ENCODE data around the gene AASS. TPM values are rescaled to one million over a fixed set of nuclear protein-coding genes. Genes with fewer than 3 reads are reported as not detected.

The AASS gene
- total RNA-seq, 2 experiments from 2014 or later, result not detected

DNA sequence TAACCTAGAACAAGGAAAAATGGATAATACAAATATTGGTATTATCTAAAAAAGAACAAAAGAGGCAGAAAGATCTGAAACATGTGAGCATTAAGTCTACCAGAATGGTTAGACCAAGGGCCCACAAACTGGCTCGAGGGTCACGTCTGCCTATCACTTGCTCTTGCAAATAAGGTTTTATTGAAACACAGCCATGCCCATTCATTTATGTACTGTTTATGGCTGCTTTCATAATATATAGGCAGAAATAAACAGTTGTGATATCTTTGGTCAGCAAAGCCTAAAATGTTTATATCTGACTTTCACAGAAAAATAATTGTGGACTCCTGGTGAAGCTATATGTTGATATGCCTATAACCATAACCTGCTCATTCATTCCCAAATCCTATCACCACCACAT is 71.8 kb downstream of the AASS start:
- no peaks in the 10 kb centered on the region for H3K79me2 ChIP-seq (ENCODE audit: insufficient read depth, low read depth, low read length)
- no peak overlapping the region for H3K4me3 ChIP-seq (ENCODE audit: low read depth, low read length, poor library complexity, severe bottlenecking)
- H3K36me3 ChIP-seq (ENCODE audit: insufficient read depth, low read length), result no peaks in the 10 kb centered on the region
- H2AFZ ChIP-seq (ENCODE audit: low read length), result no peak overlapping the region
- BruUV-seq (replicated peaks), result no TSS peak
- ChIA-PET CTCF (ENCODE audit: unreplicated experiment) (no interaction called here), POLR2A (no interaction called here)
- no peaks in the 10 kb centered on the region for H3K9me2 ChIP-seq (ENCODE audit: insufficient read depth, low read length)
- no peaks in the 10 kb centered on the region for H3K4me1 ChIP-seq (ENCODE audit: insufficient read depth, low read length, poor library complexity, severe bottlenecking)
- no peak overlapping the region for H3K27ac ChIP-seq (ENCODE audit: low read depth, low read length, poor library complexity, severe bottlenecking)
- no peaks in the 10 kb centered on the region; the same call in 1 of the 2 replicates for H4K20me1 ChIP-seq (ENCODE audit: insufficient read depth, low read length)
- no peak overlapping the region for H3K4me2 ChIP-seq (ENCODE audit: low read length)
- DNase-seq (ENCODE audit: low spot score), result no peak
- intact Hi-C loops (cut with micrococcal nuclease; ENCODE audit: unreplicated experiment), result no loop called here
- no peaks in the 10 kb centered on the region for H3K9me3 ChIP-seq (ENCODE audit: low read length)
- TF ChIP-seq, protein P1, sequence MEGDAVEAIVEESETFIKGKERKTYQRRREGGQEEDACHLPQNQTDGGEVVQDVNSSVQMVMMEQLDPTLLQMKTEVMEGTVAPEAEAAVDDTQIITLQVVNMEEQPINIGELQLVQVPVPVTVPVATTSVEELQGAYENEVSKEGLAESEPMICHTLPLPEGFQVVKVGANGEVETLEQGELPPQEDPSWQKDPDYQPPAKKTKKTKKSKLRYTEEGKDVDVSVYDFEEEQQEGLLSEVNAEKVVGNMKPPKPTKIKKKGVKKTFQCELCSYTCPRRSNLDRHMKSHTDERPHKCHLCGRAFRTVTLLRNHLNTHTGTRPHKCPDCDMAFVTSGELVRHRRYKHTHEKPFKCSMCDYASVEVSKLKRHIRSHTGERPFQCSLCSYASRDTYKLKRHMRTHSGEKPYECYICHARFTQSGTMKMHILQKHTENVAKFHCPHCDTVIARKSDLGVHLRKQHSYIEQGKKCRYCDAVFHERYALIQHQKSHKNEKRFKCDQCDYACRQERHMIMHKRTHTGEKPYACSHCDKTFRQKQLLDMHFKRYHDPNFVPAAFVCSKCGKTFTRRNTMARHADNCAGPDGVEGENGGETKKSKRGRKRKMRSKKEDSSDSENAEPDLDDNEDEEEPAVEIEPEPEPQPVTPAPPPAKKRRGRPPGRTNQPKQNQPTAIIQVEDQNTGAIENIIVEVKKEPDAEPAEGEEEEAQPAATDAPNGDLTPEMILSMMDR (conservative IDR thresholded peaks at IDR 0.05; ENCODE audit: low read length), result no peak
- no peak for TF ChIP-seq EZH2phosphoT487 (IDR thresholded peaks at IDR 0.05; ENCODE audit: borderline replicate concordance, low read depth, low read length)

DNA sequence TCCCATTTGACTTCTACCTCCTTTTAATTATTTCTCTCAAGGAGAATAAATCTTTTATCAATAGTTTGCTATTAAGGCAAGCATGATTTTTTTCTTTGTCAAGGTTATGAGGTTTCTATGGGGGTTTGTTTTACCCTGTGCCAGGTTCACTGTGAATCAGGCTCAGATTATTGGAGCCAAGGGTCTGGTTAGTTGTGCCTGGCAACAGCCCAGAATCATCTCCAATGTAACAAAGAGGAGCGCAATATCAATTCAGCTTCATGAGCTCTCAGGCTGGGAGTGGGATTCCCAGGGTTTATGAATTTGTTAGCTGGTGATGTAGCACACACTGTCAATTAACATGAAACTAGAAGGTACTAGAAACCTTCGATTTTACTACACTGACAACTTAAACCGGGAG is 73.2 kb downstream of the AASS start:
- Histone ChIP-seq H3K36me3 (ENCODE audit: insufficient read depth, low read length) (no peaks in the 10 kb centered on the region), H3K9me3 (ENCODE audit: low read length) (no peaks in the 10 kb centered on the region), H4K20me1 (ENCODE audit: insufficient read depth, low read length) (no peaks in the 10 kb centered on the region; the same call in 1 of the 2 replicates), H3K27ac (ENCODE audit: low read depth, low read length, poor library complexity, severe bottlenecking) (no peak overlapping the region), H3K79me2 (ENCODE audit: insufficient read depth, low read depth, low read length) (no peaks in the 10 kb centered on the region), H2AFZ (ENCODE audit: low read length) (no peak overlapping the region), H3K4me1 (ENCODE audit: insufficient read depth, low read length, poor library complexity, severe bottlenecking) (no peaks in the 10 kb centered on the region), H3K4me3 (ENCODE audit: low read depth, low read length, poor library complexity, severe bottlenecking) (no peak overlapping the region), H3K9me2 (ENCODE audit: insufficient read depth, low read length) (no peaks in the 10 kb centered on the region), H3K4me2 (ENCODE audit: low read length) (no peak overlapping the region)
- TF ChIP-seq, protein P1 (conservative IDR thresholded peaks at IDR 0.05; ENCODE audit: low read length), result no peak
- TF ChIP-seq EZH2phosphoT487 (IDR thresholded peaks at IDR 0.05; ENCODE audit: borderline replicate concordance, low read depth, low read length), result no peak
- no TSS peak for BruUV-seq (replicated peaks)
- ChIA-PET POLR2A (interaction anchor here (0.7 kb wide), 1 partner anchor 271 kb away, joined by 3 read pairs; no protein-coding TSS in a partner anchor), CTCF (ENCODE audit: unreplicated experiment) (interaction anchor here (0.5 kb wide), 1 partner anchor 20 kb away, joined by 3 read pairs; no protein-coding TSS in a partner anchor)
- no peak for DNase-seq (ENCODE audit: low spot score)
- intact Hi-C loops (cut with micrococcal nuclease; ENCODE audit: unreplicated experiment), result no loop called here

DNA sequence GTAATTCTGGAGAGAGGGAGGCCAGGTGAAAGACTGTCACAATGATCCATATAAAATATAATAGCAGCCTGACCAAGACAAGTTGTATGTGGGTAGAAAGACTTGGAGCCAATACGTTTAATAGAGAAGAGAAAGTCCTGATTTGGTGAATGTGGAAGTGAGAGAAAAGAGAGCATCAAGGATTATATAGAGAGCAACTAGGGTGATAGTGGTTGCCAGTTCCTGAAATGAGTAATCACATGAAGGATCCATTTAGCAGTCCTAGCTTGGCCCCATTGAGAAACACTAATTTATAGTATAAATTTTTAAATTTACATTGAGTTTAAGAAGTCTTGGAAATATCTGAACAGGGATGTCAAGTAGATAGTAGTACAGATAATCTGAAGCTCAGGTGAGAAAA is 74.0 kb downstream of the AASS start:
- Histone ChIP-seq H3K4me1 (ENCODE audit: insufficient read depth, low read length, poor library complexity, severe bottlenecking) (no peaks in the 10 kb centered on the region), H3K9me3 (ENCODE audit: low read length) (no peaks in the 10 kb centered on the region), H3K36me3 (ENCODE audit: insufficient read depth, low read length) (no peaks in the 10 kb centered on the region), H2AFZ (ENCODE audit: low read length) (no peak overlapping the region), H3K4me2 (ENCODE audit: low read length) (no peak overlapping the region), H3K4me3 (ENCODE audit: low read depth, low read length, poor library complexity, severe bottlenecking) (no peak overlapping the region), H3K79me2 (ENCODE audit: insufficient read depth, low read depth, low read length) (no peaks in the 10 kb centered on the region), H3K27ac (ENCODE audit: low read depth, low read length, poor library complexity, severe bottlenecking) (no peak overlapping the region), H4K20me1 (ENCODE audit: insufficient read depth, low read length) (no peaks in the 10 kb centered on the region; the same call in 1 of the 2 replicates), H3K9me2 (ENCODE audit: insufficient read depth, low read length) (no peaks in the 10 kb centered on the region)
- TF ChIP-seq EZH2phosphoT487 (IDR thresholded peaks at IDR 0.05; ENCODE audit: borderline replicate concordance, low read depth, low read length), result no peak
- TF ChIP-seq, protein P1 (conservative IDR thresholded peaks at IDR 0.05; ENCODE audit: low read length), result no peak
- DNase-seq (ENCODE audit: low spot score), result no peak
- ChIA-PET POLR2A (interaction anchor here (0.7 kb wide), 1 partner anchor 272 kb away, joined by 3 read pairs; no protein-coding TSS in a partner anchor), CTCF (ENCODE audit: unreplicated experiment) (interaction anchor here (0.5 kb wide), 1 partner anchor 21 kb away, joined by 3 read pairs; no protein-coding TSS in a partner anchor)
- no TSS peak for BruUV-seq (replicated peaks)
- intact Hi-C loops (cut with micrococcal nuclease; ENCODE audit: unreplicated experiment), result no loop called here
